HL-60 (cell line): ENCODE results near the gene KIAA1671.

Experiments used
- CTCF ChIP-seq: IDR thresholded peaks from one replicate; pipeline ENCODE4 v1.5.1; 2011; ENCODE audit warnings: low read length, control low read depth, inconsistent platforms; ENCODE audit not compliant: insufficient read depth
- POLR2AphosphoS5 ChIP-seq: IDR thresholded peaks from 2 replicates; pipeline ENCODE4 v1.6.1; 2012; ENCODE audit warnings: low read depth
- SPI1 ChIP-seq: IDR thresholded peaks from 2 replicates; pipeline ENCODE4 v1.6.1; 2012; ENCODE audit warnings: low read depth, mild to moderate bottlenecking, borderline replicate concordance
- TF ChIP-seq, protein P1 (sequence below): IDR thresholded peaks from 2 replicates; pipeline ENCODE4 v1.6.1; 2012; ENCODE audit warnings: low read depth; ENCODE audit not compliant: insufficient replicate concordance

DNA sequence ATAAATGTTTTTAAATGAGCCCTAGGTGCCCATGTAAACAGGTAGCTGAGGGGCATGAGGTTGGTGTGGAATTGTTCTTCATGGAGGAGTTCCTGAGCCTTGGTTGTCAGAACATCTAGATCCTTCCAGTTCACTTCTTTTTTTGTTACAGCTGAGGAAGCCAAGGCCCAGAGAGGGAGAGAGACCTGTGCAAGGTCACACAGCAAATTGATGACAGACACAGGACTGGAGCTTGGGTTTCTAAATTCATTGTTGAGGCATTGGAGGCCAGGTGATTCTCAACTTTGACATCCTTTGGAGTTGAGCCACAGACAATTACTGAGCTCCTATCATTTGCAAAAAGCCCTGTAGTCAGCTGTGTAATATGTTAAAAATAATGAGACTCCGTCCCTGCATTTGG is 174.0 kb downstream of the KIAA1671 start:
- TF ChIP-seq CTCF (no peak), POLR2AphosphoS5 (no peak), SPI1 (no peak)
- TF ChIP-seq, protein P1, sequence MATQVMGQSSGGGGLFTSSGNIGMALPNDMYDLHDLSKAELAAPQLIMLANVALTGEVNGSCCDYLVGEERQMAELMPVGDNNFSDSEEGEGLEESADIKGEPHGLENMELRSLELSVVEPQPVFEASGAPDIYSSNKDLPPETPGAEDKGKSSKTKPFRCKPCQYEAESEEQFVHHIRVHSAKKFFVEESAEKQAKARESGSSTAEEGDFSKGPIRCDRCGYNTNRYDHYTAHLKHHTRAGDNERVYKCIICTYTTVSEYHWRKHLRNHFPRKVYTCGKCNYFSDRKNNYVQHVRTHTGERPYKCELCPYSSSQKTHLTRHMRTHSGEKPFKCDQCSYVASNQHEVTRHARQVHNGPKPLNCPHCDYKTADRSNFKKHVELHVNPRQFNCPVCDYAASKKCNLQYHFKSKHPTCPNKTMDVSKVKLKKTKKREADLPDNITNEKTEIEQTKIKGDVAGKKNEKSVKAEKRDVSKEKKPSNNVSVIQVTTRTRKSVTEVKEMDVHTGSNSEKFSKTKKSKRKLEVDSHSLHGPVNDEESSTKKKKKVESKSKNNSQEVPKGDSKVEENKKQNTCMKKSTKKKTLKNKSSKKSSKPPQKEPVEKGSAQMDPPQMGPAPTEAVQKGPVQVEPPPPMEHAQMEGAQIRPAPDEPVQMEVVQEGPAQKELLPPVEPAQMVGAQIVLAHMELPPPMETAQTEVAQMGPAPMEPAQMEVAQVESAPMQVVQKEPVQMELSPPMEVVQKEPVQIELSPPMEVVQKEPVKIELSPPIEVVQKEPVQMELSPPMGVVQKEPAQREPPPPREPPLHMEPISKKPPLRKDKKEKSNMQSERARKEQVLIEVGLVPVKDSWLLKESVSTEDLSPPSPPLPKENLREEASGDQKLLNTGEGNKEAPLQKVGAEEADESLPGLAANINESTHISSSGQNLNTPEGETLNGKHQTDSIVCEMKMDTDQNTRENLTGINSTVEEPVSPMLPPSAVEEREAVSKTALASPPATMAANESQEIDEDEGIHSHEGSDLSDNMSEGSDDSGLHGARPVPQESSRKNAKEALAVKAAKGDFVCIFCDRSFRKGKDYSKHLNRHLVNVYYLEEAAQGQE, result no peak
